Vagina (tissue), 2 donors: Measurements from ENCODE around the gene RCCD1.

Experiments used
- CTCF ChIP-seq, 3 experiments: fragments of 450-650 bp in 2 of 3; fragments of 200-600 bp in 1 of 3; sonication (generic) in 1 of 3; IDR thresholded peaks; one replicate each; pipeline ENCODE4 v1.5.1; 2017 to 2019; ENCODE audit warnings: antibody characterized with exemption in 3 of 3, mild to moderate bottlenecking in 2 of 3, moderate library complexity in 2 of 3
- POLR2A ChIP-seq, 2 donors: fragments of 450-650 bp; IDR thresholded peaks; one replicate each; pipeline ENCODE4 v1.6.1; 2017; ENCODE audit warnings: antibody characterized with exemption in 2 of 2, mild to moderate bottlenecking in 2 of 2, moderate library complexity in 2 of 2

- TF ChIP-seq CTCF (IDR thresholded peaks at IDR 0.05) (no peak), POLR2A (IDR thresholded peaks at IDR 0.05) (no peak)
Observed at GRCh38 chr15:90962021-90962420, 7.3 kb downstream of the RCCD1 start.
